ENCODE measurements around the gene DDX17. TPM values are rescaled to one million over a fixed set of nuclear protein-coding genes. Genes with fewer than 3 reads are reported as not detected.

The DDX17 gene
- total RNA-seq, 4 donors from 2014 or later, result 315 to 696 (median 363) TPM

Other genes with a start within 250 kb of the DDX17 start
- gene TMEM184B, start 233.3 kb downstream of the DDX17 start, total RNA-seq, result 10 to 100 TPM; 41.5 to 54.9 (median 46.0) TPM
- 100 to 1,000 TPM; 112 to 246 (median 160) TPM for gene CSNK1E, start 188.9 kb downstream of the DDX17 start, total RNA-seq
- under 1 TPM in 3 of 4 donors, not detected in 1; 0.21 to 0.55 (median 0.32) TPM for gene KCNJ4, start 51.1 kb downstream of the DDX17 start, total RNA-seq
- gene KDELR3, start 38.2 kb downstream of the DDX17 start, total RNA-seq, result 1 to 10 TPM; 2.8 to 6.7 (median 3.9) TPM
- gene DMC1, start 63.9 kb upstream of the DDX17 start, total RNA-seq, result 10 to 100 TPM in 1 of 4 donors, 1 to 10 TPM in 1, under 1 TPM in 2; 0.25 to 19.0 (median 0.68) TPM
- gene FAM227A, start 150.1 kb upstream of the DDX17 start, total RNA-seq, result 1 to 10 TPM in 3 of 4 donors, under 1 TPM in 1; 0.89 to 6.2 (median 2.2) TPM
- gene CBY1, start 150.3 kb upstream of the DDX17 start, total RNA-seq, result 10 to 100 TPM in 3 of 4 donors, 1 to 10 TPM in 1; 9.9 to 25.7 (median 15.4) TPM
- gene TOMM22, start 175.6 kb upstream of the DDX17 start, total RNA-seq, result 10 to 100 TPM; 15.6 to 56.2 (median 36.7) TPM
- 10 to 100 TPM; 51.4 to 87.4 (median 62.3) TPM for gene JOSD1, start 194.6 kb upstream of the DDX17 start, total RNA-seq
- 100 to 1,000 TPM in 1 of 4 donors, 10 to 100 TPM in 3; 73.0 to 100 (median 76.8) TPM for gene GTPBP1, start 199.6 kb upstream of the DDX17 start, total RNA-seq
- gene SUN2, start 249.7 kb upstream of the DDX17 start, total RNA-seq, result 100 to 1,000 TPM; 186 to 262 (median 232) TPM